Coronary artery (tissue), 2 donors: Measurements from ENCODE around the gene CASD1.

Experiments used
- DNase-seq: peaks from one replicate; pipeline ENCODE4 v3.0.0-alpha.2; 2017; ENCODE audit warnings: low spot score
- H3K27ac ChIP-seq, 2 donors: fragments of 200-600 bp; sonication (generic); one replicate each; pipeline ENCODE4 v1.5.1; 2016 to 2019
- H3K4me3 ChIP-seq: fragments of 200-600 bp; sonication (generic); 2 replicates; pipeline ENCODE4 v1.5.1; 2016; ENCODE audit warnings: mild to moderate bottlenecking, moderate library complexity
- CTCF ChIP-seq: fragments of 200-600 bp; sonication (generic); IDR thresholded peaks from one replicate; pipeline ENCODE4 v1.5.1; 2019; ENCODE audit warnings: antibody characterized with exemption

The CASD1 gene

GRCh38 chr7:94532676-94533075 is 23.1 kb downstream of the CASD1 start:
- no peak for DNase-seq
- no peak for TF ChIP-seq CTCF
- no peak overlapping the region for H3K4me3 ChIP-seq
- H3K27ac ChIP-seq, result no peak overlapping the region

GRCh38 chr7:94540428-94540827 is 30.8 kb downstream of the CASD1 start:
- DNase-seq, result no peak
- no peak overlapping the region for H3K4me3 ChIP-seq
- TF ChIP-seq CTCF, result no peak

GRCh38 chr7:94547126-94547525 is 37.5 kb downstream of the CASD1 start:
- no peak overlapping the region for H3K4me3 ChIP-seq
- no peak for TF ChIP-seq CTCF

More at GRCh38 chr7:94540428-94540827, 30.8 kb downstream of the CASD1 start:
- H3K27ac ChIP-seq, result no peak overlapping the region

GRCh38 chr7:94556028-94556427 is 46.4 kb downstream of the CASD1 start:
- no peak overlapping the region for H3K4me3 ChIP-seq
- no peak for DNase-seq
- TF ChIP-seq CTCF, result no peak
- no peak overlapping the region for H3K27ac ChIP-seq

More at GRCh38 chr7:94547126-94547525, 37.5 kb downstream of the CASD1 start:
- no peak for DNase-seq
- no peak overlapping the region for H3K27ac ChIP-seq

- Histone ChIP-seq H3K4me3 (no peak overlapping the region), H3K27ac (no peak overlapping the region)
- TF ChIP-seq CTCF, result no peak
- no peak for DNase-seq
Measured at GRCh38 chr7:94557215-94557614, 47.6 kb downstream of the CASD1 start.

GRCh38 chr7:94559972-94560371 is 50.4 kb downstream of the CASD1 start:
- H3K4me3 ChIP-seq, result no peak overlapping the region
- no peak for DNase-seq
- TF ChIP-seq CTCF, result no peak
- no peak overlapping the region for H3K27ac ChIP-seq

GRCh38 chr7:94561841-94562514 is 52.4 kb downstream of the CASD1 start:
- no peak overlapping the region for H3K4me3 ChIP-seq
- DNase-seq, result no peak
- TF ChIP-seq CTCF, result no peak
- no peak overlapping the region for H3K27ac ChIP-seq
